HT-29 (cell line): ENCODE measurements around the gene RPGR. TPM values are rescaled to one million over a fixed set of nuclear protein-coding genes. Genes with fewer than 3 reads are reported as not detected.
A peak's percentile ranks its signal among the peaks of the same experiment; 100 is the strongest.

Experiments
- DNase-seq: peaks from one replicate; pipeline ENCODE4 v3.0.0-alpha.2; 2015; ENCODE audit warnings: low spot score
- total RNA-seq: library from RNA; depleted of rRNA; stranded (reverse); fragments of >200 nt; shearing (Covaris generic); gene quantifications from 2 replicates; pipeline ENCODE4 v1.2.3, GENCODE V29; 2014; rRNA removed

RPGR gene, protein sequence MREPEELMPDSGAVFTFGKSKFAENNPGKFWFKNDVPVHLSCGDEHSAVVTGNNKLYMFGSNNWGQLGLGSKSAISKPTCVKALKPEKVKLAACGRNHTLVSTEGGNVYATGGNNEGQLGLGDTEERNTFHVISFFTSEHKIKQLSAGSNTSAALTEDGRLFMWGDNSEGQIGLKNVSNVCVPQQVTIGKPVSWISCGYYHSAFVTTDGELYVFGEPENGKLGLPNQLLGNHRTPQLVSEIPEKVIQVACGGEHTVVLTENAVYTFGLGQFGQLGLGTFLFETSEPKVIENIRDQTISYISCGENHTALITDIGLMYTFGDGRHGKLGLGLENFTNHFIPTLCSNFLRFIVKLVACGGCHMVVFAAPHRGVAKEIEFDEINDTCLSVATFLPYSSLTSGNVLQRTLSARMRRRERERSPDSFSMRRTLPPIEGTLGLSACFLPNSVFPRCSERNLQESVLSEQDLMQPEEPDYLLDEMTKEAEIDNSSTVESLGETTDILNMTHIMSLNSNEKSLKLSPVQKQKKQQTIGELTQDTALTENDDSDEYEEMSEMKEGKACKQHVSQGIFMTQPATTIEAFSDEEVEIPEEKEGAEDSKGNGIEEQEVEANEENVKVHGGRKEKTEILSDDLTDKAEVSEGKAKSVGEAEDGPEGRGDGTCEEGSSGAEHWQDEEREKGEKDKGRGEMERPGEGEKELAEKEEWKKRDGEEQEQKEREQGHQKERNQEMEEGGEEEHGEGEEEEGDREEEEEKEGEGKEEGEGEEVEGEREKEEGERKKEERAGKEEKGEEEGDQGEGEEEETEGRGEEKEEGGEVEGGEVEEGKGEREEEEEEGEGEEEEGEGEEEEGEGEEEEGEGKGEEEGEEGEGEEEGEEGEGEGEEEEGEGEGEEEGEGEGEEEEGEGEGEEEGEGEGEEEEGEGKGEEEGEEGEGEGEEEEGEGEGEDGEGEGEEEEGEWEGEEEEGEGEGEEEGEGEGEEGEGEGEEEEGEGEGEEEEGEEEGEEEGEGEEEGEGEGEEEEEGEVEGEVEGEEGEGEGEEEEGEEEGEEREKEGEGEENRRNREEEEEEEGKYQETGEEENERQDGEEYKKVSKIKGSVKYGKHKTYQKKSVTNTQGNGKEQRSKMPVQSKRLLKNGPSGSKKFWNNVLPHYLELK
- total RNA-seq, result 3.9 and 5.7 TPM in 2 replicates

DNA sequence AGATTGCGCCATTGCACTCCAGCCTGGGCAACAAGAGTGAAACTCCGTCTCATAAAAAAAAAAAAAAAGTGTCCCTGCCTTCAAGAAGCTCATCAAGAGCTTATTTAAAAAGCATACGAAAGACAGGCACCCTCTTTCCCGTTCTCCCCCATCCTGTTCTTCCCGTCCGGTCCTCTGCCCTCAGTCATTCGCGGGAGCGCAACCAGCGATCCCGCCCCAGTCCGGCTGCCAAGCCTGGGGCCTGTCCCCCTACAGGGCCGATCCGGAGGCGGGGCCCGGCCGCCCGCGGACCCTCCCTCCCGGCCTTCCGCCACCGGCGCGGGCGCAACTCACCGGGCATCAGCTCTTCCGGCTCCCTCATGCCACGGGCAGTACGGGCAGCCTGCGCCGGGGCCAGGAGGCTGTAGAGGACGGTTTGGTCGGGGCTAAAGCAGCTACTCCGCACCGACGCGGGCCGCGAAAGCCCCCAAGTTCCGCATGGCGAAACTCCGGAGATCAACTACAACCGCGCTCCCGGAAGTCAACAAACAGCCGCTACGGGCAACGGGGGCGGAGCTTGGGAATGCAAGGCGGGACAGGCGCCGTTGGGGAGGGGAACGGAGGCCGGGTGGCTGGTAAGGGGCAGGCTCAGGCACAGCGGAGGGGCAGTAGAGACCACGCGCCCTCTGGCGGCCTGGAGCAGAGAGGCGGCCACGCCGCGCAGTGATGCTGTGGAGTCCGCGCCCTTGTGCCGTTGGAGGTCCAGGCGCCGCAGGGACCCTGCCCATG, at the start of gene RPGR:
TSS of gene RPGR (minus strand) at position 503 of the 768 bp plus-strand sequence. CDS start at position 361, 142 bp downstream.
- peak; percentile 75 for DNase-seq

DNA sequence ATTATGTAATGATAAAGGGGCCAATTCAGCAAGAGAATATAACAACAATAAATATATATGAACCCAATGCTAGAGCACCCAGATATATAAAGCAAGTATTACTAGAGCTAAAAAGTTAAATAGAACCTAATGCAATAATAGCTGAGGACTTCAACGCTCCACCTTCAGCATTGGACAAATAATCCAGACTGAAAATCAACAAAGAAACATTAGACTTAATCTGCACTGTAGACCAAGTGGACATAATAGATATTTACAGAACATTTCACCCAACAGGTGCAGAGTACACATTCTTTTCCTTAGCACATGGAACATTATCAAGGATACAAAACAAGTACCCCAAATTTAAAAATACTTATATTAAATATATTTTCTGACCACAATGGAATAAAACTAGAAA, 49.4 kb upstream of the RPGR start:
- no peak for DNase-seq

DNA sequence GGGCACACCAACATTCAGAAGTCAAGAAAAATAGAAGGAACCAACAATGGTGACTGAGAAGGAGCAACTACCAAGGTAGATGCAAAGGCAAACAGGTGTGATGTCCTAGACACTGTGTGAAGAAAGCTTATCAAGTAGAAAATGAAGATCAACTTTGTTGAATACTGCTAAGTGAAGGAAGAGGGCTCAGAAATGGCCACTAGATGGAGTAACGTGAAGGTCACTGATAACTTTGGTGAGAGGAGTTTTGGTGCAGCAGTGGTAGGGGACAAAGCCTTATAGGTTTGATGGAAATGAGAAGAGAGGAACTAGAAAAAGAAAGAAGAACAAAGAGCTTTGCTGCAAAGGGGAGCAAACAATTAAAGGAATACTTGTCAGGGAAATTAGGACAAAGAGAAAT, 48.6 kb upstream of the RPGR start:
- DNase-seq, result peak; percentile 21

DNA sequence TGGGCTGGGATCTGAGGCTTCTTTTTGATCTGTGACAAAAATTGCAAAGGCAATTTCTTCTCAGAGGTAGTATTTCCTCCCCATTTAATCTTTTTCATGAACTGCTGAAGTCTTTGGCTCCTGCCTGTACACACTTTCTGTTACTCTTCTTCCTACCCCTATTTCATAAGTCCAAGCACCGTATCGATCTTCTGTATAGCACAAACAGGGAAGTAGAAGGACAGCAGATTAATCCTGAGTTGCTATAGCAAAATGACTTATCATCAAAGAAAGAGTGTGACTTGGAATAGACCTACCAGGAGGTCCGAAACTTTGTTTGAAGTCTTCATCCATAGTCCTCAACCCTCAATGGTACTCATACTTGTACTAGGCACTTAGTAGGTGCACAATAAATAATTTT, 47.1 kb upstream of the RPGR start:
- DNase-seq, result no peak

DNA sequence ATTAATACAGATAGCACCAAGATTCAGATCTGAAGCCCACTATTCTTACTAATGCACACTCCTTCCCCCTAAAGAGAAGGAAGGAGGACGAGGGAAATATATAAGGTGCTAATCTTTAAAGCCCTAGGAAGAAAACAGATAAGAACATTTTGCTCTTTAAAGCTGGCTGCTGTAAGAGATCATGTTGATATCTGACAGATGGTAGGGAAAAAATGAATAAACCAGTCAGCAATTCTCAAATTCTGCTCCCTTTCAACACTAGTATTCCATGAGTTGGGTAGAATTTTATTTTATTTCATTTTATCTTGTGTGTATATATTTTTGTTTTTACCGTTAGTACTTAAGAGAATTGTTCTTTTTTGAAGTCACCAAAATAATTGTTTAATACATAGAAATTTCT, 44.3 kb upstream of the RPGR start:
- DNase-seq, result no peak

DNA sequence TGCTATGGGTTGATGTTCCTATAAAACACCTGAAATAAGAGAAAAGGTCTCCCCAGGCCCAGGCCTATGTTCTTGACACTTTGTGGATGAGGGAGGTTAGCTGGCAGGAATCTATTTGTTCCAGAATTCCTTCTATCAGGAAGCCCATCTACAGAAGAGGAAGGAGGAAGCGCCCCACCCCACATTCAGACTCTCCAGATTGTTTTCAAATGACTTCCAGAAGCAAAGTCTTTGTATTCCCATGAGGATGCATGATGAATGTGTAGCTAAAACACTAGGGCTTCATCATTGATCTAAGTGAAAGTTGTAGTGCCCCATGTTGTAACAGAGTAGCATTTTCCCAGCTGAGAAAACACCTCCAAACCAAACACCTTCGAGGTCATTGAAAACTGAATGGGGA, 41.5 kb upstream of the RPGR start:
- no peak for DNase-seq

DNA sequence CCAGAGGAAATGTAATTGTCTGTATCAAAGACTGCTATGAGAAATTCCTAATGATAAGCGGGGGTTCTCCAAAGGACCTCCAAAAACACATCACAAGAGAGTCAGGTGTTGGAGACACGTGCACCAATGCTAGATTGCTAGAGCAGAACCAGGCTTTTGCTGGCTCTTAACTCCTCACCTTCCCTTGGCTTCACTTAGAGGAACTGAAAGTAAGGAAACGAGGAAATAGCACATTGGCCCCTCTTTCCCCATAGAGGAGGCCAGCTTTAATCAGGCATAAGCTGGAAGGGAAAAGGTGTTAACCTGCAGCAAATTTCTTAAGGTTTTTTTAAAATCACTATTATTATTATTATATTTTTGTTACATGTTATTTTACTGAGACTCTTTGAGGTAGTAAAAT, 38.6 kb upstream of the RPGR start:
- no peak for DNase-seq

DNA sequence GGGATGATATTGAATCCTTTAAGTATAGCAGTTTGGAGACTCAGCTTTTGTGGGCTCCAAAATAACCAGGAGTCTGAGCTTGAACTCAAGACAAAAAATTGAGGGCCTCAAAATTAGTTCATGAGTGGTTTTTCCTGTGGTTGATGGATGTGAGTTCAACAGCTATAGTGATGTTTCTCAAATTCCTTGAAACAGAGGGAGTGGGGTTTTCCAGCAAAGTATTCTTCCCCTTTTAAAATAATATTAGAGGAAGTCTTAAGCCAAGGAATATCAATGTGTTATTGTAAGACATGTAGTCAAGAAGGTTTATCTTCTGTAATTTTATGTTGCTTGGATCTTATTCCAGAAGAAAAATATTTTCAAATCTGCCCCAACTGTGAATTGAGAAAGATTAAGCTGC, 35.7 kb upstream of the RPGR start:
- no peak for DNase-seq

DNA sequence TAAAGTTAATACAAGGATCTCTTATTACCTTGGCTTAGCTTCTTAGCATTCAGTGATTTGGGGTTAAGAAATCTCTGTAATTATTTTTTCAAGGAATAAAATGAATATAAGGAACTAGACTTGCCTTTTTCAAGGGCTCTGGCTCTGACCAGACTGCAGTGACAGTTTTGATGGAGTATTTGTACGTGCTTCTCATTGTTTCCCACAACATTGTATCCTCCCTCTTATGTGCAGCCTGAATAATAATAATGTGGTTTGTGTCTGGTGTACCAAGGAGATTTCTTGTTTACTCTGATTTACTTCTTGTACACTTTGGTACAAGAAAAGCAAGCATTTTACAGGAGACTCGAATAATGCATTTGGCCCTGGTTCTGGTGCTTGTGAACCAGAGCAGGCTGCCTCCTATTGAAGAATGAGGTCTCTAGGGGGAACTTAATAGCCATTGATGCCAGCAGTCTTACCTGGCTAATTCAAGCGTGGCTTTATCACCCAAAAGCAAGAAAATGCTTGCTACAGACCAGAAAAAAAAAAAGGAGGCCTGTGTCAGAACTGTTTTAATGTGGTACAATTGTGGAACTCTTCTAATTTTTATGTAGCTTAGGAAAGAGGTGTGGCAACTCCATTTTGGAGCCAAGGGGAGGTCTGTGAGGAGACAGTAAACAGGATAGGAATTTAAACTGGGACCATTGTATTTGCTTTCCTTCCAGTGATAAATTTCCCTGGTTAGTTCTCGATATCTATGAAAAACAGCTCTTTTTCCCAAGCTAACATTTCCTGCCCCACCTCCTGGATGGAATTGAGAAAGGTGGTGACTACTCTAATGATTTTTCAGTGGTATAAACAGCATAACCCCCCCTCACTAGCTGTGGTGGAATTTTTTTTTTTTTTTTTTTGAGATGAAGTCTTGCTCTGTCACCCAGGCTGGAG, 30.7 kb upstream of the RPGR start:
- no peak for DNase-seq

DNA sequence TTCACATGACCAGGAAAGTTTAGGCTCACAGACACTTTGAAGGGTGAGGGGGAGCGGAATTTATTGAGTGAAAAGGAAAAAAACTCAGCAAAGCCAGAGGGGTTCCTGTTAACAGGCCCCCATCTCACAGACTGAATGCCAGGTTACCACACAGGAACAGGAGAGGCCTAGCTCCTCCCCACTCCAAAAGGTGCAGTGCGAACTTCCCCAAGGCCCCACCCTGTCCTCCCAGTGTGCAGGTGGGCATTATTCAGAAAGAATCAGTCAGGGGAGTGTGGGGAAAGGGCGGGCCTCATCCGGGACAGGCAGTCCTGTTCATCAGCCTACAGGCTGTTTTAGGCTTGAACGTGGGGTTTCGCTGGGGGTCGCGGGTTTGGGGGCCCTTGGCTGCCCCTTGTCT, 29.1 kb upstream of the RPGR start:
- no peak for DNase-seq

DNA sequence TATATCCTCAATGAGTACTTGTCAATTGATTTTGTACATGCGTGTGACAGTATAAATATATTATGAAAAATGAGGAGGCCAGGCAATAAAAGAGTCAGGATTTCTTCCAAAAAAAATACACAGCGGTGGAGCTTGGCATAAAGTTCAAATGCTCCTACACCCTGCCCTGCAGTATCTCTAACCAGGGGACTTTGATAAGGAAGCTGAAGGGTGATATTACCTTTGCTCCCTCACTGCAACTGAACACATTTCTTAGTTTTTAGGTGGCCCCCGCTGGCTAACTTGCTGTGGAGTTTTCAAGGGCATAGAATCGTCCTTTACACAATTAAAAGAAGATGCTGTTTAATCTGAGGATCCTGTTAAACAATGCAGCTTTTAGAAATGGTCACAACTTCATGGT, 25.1 kb upstream of the RPGR start, which contains the start of gene OTC:
TSS of gene OTC (plus strand) at position 243 of the 400 bp plus-strand sequence. CDS start at position 336, 93 bp downstream.
- no peak for DNase-seq

DNA sequence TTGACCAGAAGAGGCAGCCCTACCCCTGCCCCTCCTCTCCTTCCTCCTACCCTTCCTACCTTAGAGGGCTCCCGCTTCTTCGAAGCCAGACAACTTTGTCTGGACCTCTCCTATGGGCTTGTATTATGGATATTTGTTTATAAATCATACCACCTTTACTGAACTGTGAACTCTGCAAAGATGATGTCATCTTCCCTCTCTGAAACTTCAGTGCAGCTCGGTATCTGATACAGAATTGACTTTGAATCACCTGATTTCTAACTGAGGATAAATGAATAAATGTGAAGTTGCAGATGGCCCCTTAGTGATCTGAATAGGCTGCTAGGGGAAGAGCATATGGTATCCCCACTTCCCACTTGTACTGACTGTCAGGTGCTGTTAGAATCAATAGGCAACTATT, 24.0 kb upstream of the RPGR start:
- DNase-seq, result no peak

DNA sequence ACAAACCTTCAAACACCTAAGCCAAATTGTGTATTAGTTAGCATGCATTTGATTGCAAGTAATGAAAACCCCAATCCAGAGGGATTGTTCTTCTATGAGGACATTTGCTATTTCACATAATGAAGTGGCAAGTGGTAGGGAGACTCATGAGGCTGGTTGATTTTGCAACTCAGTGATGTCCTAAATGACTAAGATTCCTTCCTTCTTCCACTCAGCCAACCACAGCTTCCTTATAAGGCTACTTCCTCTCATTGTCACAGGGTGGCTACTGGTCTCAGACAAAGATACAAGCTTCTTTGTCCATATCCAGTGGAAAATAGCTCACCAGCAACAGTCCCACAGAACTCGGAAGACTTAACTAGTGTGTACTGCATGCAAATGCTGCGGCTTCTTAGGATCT, 19.8 kb upstream of the RPGR start:
- peak; percentile 4 for DNase-seq

DNA sequence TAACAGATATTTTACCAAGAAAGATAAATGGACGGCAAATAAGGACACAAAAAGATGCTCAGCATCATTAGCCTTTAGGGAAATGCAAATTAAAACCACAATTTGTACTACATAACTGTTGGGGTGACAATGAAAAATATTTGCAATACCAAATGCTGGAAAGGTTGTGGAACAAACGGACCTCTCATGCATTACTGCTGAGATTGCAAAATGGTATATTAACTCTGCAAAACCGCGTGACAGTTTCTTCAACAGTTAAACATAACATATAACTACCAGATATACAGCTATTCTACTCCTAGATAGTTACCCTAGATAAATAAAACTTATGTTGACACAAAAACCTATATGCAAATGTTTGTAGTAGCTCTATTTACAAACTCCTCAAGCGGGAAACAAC, 18.8 kb upstream of the RPGR start:
- DNase-seq, result no peak

DNA sequence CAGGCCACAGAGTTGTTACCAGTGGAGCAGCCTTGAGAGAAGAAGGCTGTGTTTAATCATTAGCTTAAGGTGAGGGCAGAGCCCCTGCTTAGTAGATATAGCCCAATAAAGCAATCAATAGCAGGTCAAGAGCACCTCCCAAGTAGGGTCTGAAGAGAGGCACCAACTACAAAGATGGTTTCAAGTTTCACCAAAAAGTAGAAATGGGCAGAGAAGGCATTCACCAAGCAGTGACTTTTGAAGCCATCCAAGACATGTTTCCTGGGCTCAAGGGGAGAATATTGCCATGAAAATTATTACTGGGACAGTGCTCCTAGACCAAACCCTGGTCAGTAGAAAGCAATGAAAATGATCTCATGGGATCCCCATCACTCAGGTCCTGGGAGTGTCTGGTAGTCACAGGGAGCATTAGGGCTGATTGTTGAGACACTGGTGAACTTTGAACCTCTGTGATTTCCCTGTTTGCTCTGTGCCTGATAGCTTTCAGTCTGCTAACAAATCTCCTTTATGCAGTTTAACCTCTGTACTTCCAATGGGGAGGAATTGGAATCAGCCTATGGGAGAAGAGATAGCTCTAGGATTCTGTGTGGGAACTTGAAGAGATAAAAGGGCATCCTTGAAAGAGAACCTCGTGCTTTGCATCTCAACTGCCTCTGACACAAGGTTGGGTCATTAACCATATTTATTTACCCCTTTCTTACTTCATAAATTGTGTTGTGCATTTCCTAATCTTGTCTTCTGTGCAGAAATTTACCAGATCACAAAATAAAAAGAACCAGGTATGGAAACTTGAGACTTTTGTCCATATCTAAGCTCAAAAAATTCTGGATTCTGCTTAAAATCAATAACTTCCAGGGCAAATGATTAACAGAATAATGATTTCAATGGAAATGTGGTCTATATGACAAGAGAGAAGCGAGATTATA, 15.8 kb upstream of the RPGR start:
- peak; percentile 42 for DNase-seq

DNA sequence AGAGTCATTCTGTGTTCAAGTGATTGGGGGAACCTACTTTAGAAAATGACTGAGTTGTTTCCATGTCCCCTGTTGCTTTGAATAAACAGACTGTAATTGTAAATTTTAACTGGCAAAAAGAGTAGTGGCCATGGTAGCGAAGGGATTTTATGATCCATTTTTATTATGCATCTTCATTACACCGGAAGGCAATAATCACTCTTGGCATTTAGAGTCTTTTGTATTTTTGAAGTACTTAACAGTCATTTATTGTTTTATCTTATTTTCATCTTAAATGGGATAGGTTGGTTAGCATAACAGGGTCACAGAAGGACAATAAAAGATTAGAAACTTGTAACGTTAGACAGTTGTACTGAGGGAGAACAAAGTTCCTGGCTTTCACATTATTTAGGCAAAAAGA, 14.1 kb upstream of the RPGR start:
- DNase-seq, result no peak

DNA sequence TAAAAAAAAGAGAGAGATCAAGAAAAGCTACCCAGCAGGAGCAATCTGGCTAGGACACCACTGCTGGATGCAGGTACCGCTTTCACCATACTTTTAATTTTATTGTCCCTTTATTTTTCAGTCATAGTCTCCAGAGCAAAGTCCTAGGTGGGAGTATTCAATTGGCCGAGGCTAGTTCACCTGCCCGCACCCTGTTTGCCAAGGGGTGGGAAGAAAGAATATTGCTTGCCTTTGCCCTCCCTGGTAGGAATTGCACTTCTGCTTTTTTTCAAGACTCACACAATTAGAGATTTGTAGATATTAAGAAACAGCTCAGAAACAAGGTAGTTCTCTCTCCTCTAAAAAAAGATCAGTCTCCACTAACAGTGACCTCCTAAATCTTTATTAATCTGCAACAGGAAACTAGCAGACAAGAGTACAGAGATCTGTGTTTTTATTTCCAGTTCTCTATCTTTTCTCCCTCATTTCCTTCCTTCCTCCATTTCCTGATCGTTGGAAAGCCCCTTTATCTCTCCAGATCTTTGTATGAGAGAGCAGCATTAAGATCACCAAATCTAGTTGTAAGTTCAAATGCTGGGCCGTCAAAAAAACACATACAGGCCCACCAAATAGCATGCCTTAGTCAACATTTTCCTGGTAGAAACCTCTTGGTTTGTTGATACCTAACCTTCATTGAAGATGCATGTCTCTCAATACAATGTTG, 9.4 kb upstream of the RPGR start:
- DNase-seq, result no peak

DNA sequence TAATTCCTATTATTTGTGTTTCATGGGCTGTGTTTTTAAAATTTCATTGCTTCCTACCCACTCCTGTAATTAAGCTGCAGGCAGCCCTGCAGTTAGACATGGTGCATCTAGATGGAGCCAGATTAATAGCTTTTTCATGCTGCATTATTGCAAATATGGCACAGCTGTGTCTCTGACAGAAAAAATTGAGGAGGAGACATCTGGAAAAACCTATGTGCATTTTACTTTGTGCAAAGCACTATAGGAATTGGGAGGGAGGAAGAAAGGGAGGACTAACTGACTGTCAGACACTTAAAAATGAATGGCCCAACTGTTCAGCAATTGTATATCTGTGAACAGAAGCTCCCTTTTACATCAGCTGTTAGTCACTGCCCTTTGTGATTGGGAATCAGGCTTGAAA, 8.1 kb upstream of the RPGR start:
- no peak for DNase-seq
